Measurements from ENCODE around the gene EFHC1.

EFHC1 gene

GRCh38 chr6:52495922-52496321, 75.8 kb downstream of the EFHC1 start:
- H3K27ac ChIP-seq, result no peak overlapping the region
- no peak for DNase-seq (ENCODE audit: low spot score)
- no peak overlapping the region for H3K4me3 ChIP-seq
- no peak for TF ChIP-seq CTCF (IDR thresholded peaks at IDR 0.05)

- no peak overlapping the region for H3K27ac ChIP-seq
- no peak overlapping the region for H3K4me3 ChIP-seq
- DNase-seq (ENCODE audit: low spot score), result no peak
- no peak for TF ChIP-seq CTCF (IDR thresholded peaks at IDR 0.05)
Observed at GRCh38 chr6:52496631-52497030, 76.5 kb downstream of the EFHC1 start.

GRCh38 chr6:52497652-52498408, 77.7 kb downstream of the EFHC1 start:
- no peak overlapping the region for H3K4me3 ChIP-seq
- DNase-seq (ENCODE audit: low spot score), result no peak
- no peak for TF ChIP-seq CTCF (IDR thresholded peaks at IDR 0.05)
- H3K27ac ChIP-seq, result peak overlapping the region; percentile 67 to 68

- H3K27ac ChIP-seq, result peak overlapping the region; percentile 68 to 81
- no peak for TF ChIP-seq CTCF (IDR thresholded peaks at IDR 0.05)
- H3K4me3 ChIP-seq, result no peak overlapping the region
- DNase-seq (ENCODE audit: low spot score), result no peak
Observed at GRCh38 chr6:52498538-52499017, 78.4 kb downstream of the EFHC1 start.

GRCh38 chr6:52499026-52499425, 78.9 kb downstream of the EFHC1 start:
- no peak for TF ChIP-seq CTCF (IDR thresholded peaks at IDR 0.05)
- Histone ChIP-seq H3K4me3 (no peak overlapping the region), H3K27ac (peak overlapping the region; percentile 68 to 81)
- DNase-seq (ENCODE audit: low spot score), result no peak

- Histone ChIP-seq H3K4me3 (peak overlapping the region; percentile 15), H3K27ac (peak overlapping the region; percentile 68 to 81)
- DNase-seq (ENCODE audit: low spot score), result no peak
- TF ChIP-seq CTCF (IDR thresholded peaks at IDR 0.05), result no peak
Observed at GRCh38 chr6:52499681-52500236, 79.6 kb downstream of the EFHC1 start.
